Neural cell (in vitro differentiated cells): Measurements from ENCODE around the gene ALOX12B. TPM values are rescaled to one million over a fixed set of nuclear protein-coding genes. Genes with fewer than 3 reads are reported as not detected.

ENCODE experiments used
- H2AFZ ChIP-seq: fragments of 200-600, 300-800 bp; sonication (generic), shearing (Covaris generic); 2 replicates; pipeline ENCODE4 v1.6.0; 2014; ENCODE audit warnings: low read depth, mild to moderate bottlenecking, antibody characterized with exemption, low read length, moderate library complexity
- H3F3A ChIP-seq: fragments of 200-600 bp; shearing (Covaris generic); 2 replicates; pipeline ENCODE4 v1.6.1; 2016; ENCODE audit warnings: mild to moderate bottlenecking, moderate library complexity, mixed read lengths, antibody characterized with exemption, low read length; ENCODE audit not compliant: insufficient read depth, poor library complexity, severe bottlenecking
- H3K27ac ChIP-seq: fragments of 200-600, 300-800 bp; sonication (generic), shearing (Covaris generic); 2 replicates; pipeline ENCODE4 v1.5.1; 2014; ENCODE audit warnings: mild to moderate bottlenecking, low read length, moderate library complexity
- H3K27me3 ChIP-seq: fragments of 300-800, 200-600 bp; sonication (generic), shearing (Covaris generic); 2 replicates; pipeline ENCODE4 v1.6.0; 2014; ENCODE audit warnings: mild to moderate bottlenecking, low read depth, low read length, moderate library complexity; ENCODE audit not compliant: insufficient read depth
- H3K36me3 ChIP-seq: fragments of 300-800, 200-600 bp; sonication (generic), shearing (Covaris generic); 2 replicates; pipeline ENCODE4 v1.5.1; 2014; ENCODE audit warnings: mild to moderate bottlenecking, antibody characterized with exemption, low read length, moderate library complexity; ENCODE audit not compliant: insufficient read depth
- H3K4me2 ChIP-seq: fragments of 300-800, 200-600 bp; sonication (generic), shearing (Covaris generic); 2 replicates; pipeline ENCODE4 v1.6.0; 2014; ENCODE audit warnings: mild to moderate bottlenecking, low read length
- H3K4me3 ChIP-seq: fragments of 300-800, 200-600 bp; sonication (generic), shearing (Covaris generic); 2 replicates; pipeline ENCODE4 v1.5.1; 2014; ENCODE audit warnings: mild to moderate bottlenecking, low read length, moderate library complexity
- H3K79me2 ChIP-seq: fragments of 200-600 bp; shearing (Covaris generic); replicated peaks from 2 replicates; pipeline ENCODE4 v1.6.0; 2014; ENCODE audit warnings: mild to moderate bottlenecking, low read length, moderate library complexity; ENCODE audit not compliant: insufficient read depth
- H3K9ac ChIP-seq: fragments of 300-800, 200-600 bp; sonication (generic), shearing (Covaris generic); 2 replicates; pipeline ENCODE4 v1.6.1; 2016; ENCODE audit warnings: mild to moderate bottlenecking, low read length, mixed read lengths
- H3K9me2 ChIP-seq: fragments of 200-600 bp; shearing (Covaris generic); 2 replicates; pipeline ENCODE4 v1.6.1; 2016; ENCODE audit warnings: mild to moderate bottlenecking, low read length, mixed read lengths; ENCODE audit not compliant: insufficient read depth
- H3K9me3 ChIP-seq: fragments of 200-600, 300-800 bp; sonication (generic), shearing (Covaris generic); 2 replicates; pipeline ENCODE4 v1.6.1; 2016; ENCODE audit warnings: mild to moderate bottlenecking, mixed run types, low read length, moderate library complexity, mixed read lengths
- H4K20me1 ChIP-seq: fragments of 200-600 bp; shearing (Covaris generic); 2 replicates; pipeline ENCODE4 v1.6.1; 2016; ENCODE audit warnings: mild to moderate bottlenecking, mixed run types; ENCODE audit not compliant: insufficient read depth
- CTCF ChIP-seq: fragments of 450-650 bp; IDR thresholded peaks from 2 replicates; pipeline ENCODE4 v1.5.1; 2014; ENCODE audit warnings: antibody characterized with exemption, mild to moderate bottlenecking, moderate library complexity; ENCODE audit not compliant: poor library complexity, severe bottlenecking
- EP300 ChIP-seq: fragments of 450-650 bp; conservative IDR thresholded peaks from 2 replicates; pipeline ENCODE4 v1.6.1; 2014; ENCODE audit warnings: antibody characterized with exemption, mild to moderate bottlenecking, moderate library complexity; ENCODE audit not compliant: poor library complexity, severe bottlenecking
- EZH2 ChIP-seq: fragments of 200-600, 300-800 bp; shearing (Covaris generic), sonication (generic); IDR thresholded peaks from 2 replicates; pipeline ENCODE4 v1.6.1; 2014; ENCODE audit warnings: antibody characterized with exemption, low read length, borderline replicate concordance, mild to moderate bottlenecking; ENCODE audit not compliant: insufficient read depth, poor library complexity, severe bottlenecking
- MXI1 ChIP-seq: fragments of 450-650 bp; conservative IDR thresholded peaks from 2 replicates; pipeline ENCODE4 v1.6.1; 2014; ENCODE audit warnings: antibody characterized with exemption, mild to moderate bottlenecking; ENCODE audit not compliant: poor library complexity, severe bottlenecking
- POLR2AphosphoS5 ChIP-seq: IDR thresholded peaks from 2 replicates; pipeline ENCODE4 v1.6.1; 2012
- RAD21 ChIP-seq: fragments of 450-650 bp; conservative IDR thresholded peaks from 2 replicates; pipeline ENCODE4 v1.6.1; 2014; ENCODE audit warnings: antibody characterized with exemption, mild to moderate bottlenecking, moderate library complexity
- REST ChIP-seq: IDR thresholded peaks from 2 replicates; pipeline ENCODE4 v1.6.1; 2012; ENCODE audit warnings: borderline replicate concordance
- SMC3 ChIP-seq: fragments of 450-650 bp; conservative IDR thresholded peaks from 2 replicates; pipeline ENCODE4 v1.6.1; 2014; ENCODE audit warnings: antibody characterized with exemption, mild to moderate bottlenecking, moderate library complexity; ENCODE audit not compliant: poor library complexity
- TAF1 ChIP-seq: IDR thresholded peaks from 2 replicates; pipeline ENCODE4 v1.6.1; 2012; ENCODE audit warnings: low read depth
- polyA plus RNA-seq: library from polyadenylated mRNA; depleted of rRNA; stranded (reverse); fragments of >200 nt; gene quantifications from 2 replicates; pipeline ENCODE4 v1.2.3, GENCODE V29; 2014

Gene ALOX12B
- polyA plus RNA-seq, 1 donor from 2014 or later: 0.31 TPM

GRCh38 chr17:8080799-8081219 lies 6.7 kb downstream of the ALOX12B start:
- H3K9me3 ChIP-seq: no peaks in the 10 kb centered on the region
- no peaks in the 10 kb centered on the region for H3K9me2 ChIP-seq
- H3K27me3 ChIP-seq: peaks cover 41% of the 10 kb centered on the region
- no peak overlapping the region for H2AFZ ChIP-seq
- H3F3A ChIP-seq: no peaks in the 10 kb centered on the region
- H4K20me1 ChIP-seq: no peaks in the 10 kb centered on the region
- H3K4me2 ChIP-seq: no peak overlapping the region
- H3K79me2 ChIP-seq: no peaks in the 10 kb centered on the region
- H3K4me3 ChIP-seq: no peak overlapping the region
- no peaks in the 10 kb centered on the region for H3K36me3 ChIP-seq
- H3K9ac ChIP-seq: no peak overlapping the region
- no peak for TF ChIP-seq EP300
- TF ChIP-seq POLR2AphosphoS5: no peak
- TF ChIP-seq TAF1: no peak
- TF ChIP-seq MXI1: no peak
- TF ChIP-seq EZH2: no peak
- TF ChIP-seq SMC3: no peak
- no peak for TF ChIP-seq REST
- no peak for TF ChIP-seq CTCF
- no peak for TF ChIP-seq RAD21
- no peak overlapping the region for H3K27ac ChIP-seq

- Histone ChIP-seq H3K9ac (no peak overlapping the region), H3K27me3 (peaks cover 47% of the 10 kb centered on the region), H3K4me2 (no peak overlapping the region), H3K9me3 (no peaks in the 10 kb centered on the region), H3K36me3 (no peaks in the 10 kb centered on the region), H3K9me2 (no peaks in the 10 kb centered on the region), H3K79me2 (no peaks in the 10 kb centered on the region), H3K27ac (no peak overlapping the region), H2AFZ (no peak overlapping the region), H3F3A (no peaks in the 10 kb centered on the region), H3K4me3 (peak overlapping the region; percentile 72), H4K20me1 (no peaks in the 10 kb centered on the region)
- TF ChIP-seq REST (peak; percentile 8), SMC3 (peak; percentile 32), EZH2 (no peak), CTCF (no peak), TAF1 (no peak), RAD21 (no peak)
Observed at GRCh38 chr17:8080208-8080798, 7.2 kb downstream of the ALOX12B start.
